Endothelial cell of umbilical vein (primary cell): ENCODE data around the gene DLGAP1. TPM values are rescaled to one million over a fixed set of nuclear protein-coding genes. Genes with fewer than 3 reads are reported as not detected.

ENCODE experiments used
- BruUV-seq: library from RNA; stranded (reverse); fragments of 400-500 nt; replicated peaks from 2 replicates; lab custom pipeline; 2021; lab: Mats Ljungman, UMichigan
- CTCF ChIA-PET: fragments of 300-600, 350-600 bp; sonication (Branson Sonifier 250); formaldehyde crosslinking; loops from one replicate; lab custom pipeline; 2021; ENCODE audit warnings: antibody characterized with exemption, inconsistent platforms; lab: Charles Lee
- POLR2A ChIA-PET: fragments of 300-600, 350-600 bp; sonication (Branson Sonifier 250); formaldehyde crosslinking; loops from one replicate; lab custom pipeline; 2021; ENCODE audit warnings: antibody characterized with exemption, inconsistent platforms; lab: Charles Lee
- DNase-seq: peaks from one replicate; pipeline ENCODE4 v3.0.0-alpha.2; 2011; ENCODE audit warnings: low read depth, low spot score
- FAIRE-seq: peaks from 2 replicates; lab custom pipeline; 2011; peaks lifted over from hg19 to GRCh38; lab: Jason Lieb, UNC
- H2AFZ ChIP-seq: 2 replicates; pipeline ENCODE4 v1.6.0; 2012; ENCODE audit warnings: low read depth, low read length, control low read depth, inconsistent platforms
- H3K27ac ChIP-seq: 2 replicates; pipeline ENCODE4 v1.5.1; 2011; ENCODE audit warnings: low read depth, mild to moderate bottlenecking, control low read depth, low read length, moderate library complexity; ENCODE audit not compliant: insufficient read depth
- H3K27me3 ChIP-seq, 2 experiments: 2 replicates each; pipeline versions ENCODE4 v1.6.0 to v1.6.1; 2011; ENCODE audit warnings: low read length in 2 of 2, mixed read lengths in 1 of 2; ENCODE audit not compliant: control insufficient read depth in 2 of 2, insufficient read depth in 2 of 2
- H3K36me3 ChIP-seq, 2 experiments: 2 replicates in 1 of 2; 3 replicates in 1 of 2; pipeline ENCODE4 v1.5.1; 2011; ENCODE audit warnings: low read length in 2 of 2, mild to moderate bottlenecking in 1 of 2, moderate library complexity in 1 of 2; ENCODE audit not compliant: control insufficient read depth in 2 of 2, insufficient read depth in 2 of 2; ENCODE audit errors: extremely low read depth in 1 of 2
- H3K4me1 ChIP-seq: 3 replicates; pipeline ENCODE4 v1.5.1; 2011; ENCODE audit warnings: mild to moderate bottlenecking, low read length; ENCODE audit not compliant: control insufficient read depth, insufficient read depth; ENCODE audit errors: extremely low read depth
- H3K4me2 ChIP-seq: 2 replicates; pipeline ENCODE4 v1.6.1; 2011; ENCODE audit warnings: low read length, control low read depth, mixed read lengths; ENCODE audit not compliant: insufficient read depth
- H3K4me3 ChIP-seq, 3 experiments: fragments of 200-600 bp in 1 of 3; sonication (generic), shearing (Covaris generic) in 1 of 3; replicated peaks in 1 of 3; 2 replicates each; pipeline ENCODE4 v1.5.1; 2011 to 2016; ENCODE audit warnings: control low read depth in 3 of 3, low read length in 3 of 3, mild to moderate bottlenecking in 2 of 3, inconsistent platforms in 1 of 3, low read depth in 1 of 3, moderate library complexity in 1 of 3; ENCODE audit not compliant: insufficient read depth in 1 of 3
- H3K79me2 ChIP-seq: 2 replicates; pipeline ENCODE4 v1.6.0; 2012; ENCODE audit warnings: low read length, inconsistent platforms; ENCODE audit not compliant: control insufficient read depth, insufficient read depth
- H3K9ac ChIP-seq: replicated peaks from 2 replicates; pipeline ENCODE3; 2011; ENCODE audit warnings: low read length, control low read depth; ENCODE audit not compliant: insufficient read depth; ENCODE audit errors: extremely low read depth
- H3K9me1 ChIP-seq: replicated peaks from 3 replicates; pipeline ENCODE4 v1.6.0; 2011; ENCODE audit warnings: mild to moderate bottlenecking, low read length; ENCODE audit not compliant: control insufficient read depth, insufficient read depth; ENCODE audit errors: extremely low read depth
- H3K9me3 ChIP-seq: replicated peaks from 2 replicates; pipeline ENCODE4 v1.5.1; 2012; ENCODE audit warnings: low read length, inconsistent platforms; ENCODE audit not compliant: control insufficient read depth, insufficient read depth
- H4K20me1 ChIP-seq: replicated peaks from 2 replicates; pipeline ENCODE3; 2011; ENCODE audit warnings: mild to moderate bottlenecking, low read length; ENCODE audit not compliant: control insufficient read depth, insufficient read depth; ENCODE audit errors: extremely low read depth
- CTCF ChIP-seq, 2 donors: IDR thresholded peaks; 1 replicate in 1 of 2; 2 replicates in 1 of 2; pipeline ENCODE4 v1.5.1; 2011; ENCODE audit warnings: low read length in 2 of 2, mild to moderate bottlenecking in 2 of 2, moderate library complexity in 2 of 2, control low read depth in 1 of 2, inconsistent platforms in 1 of 2, low read depth in 1 of 2; ENCODE audit not compliant: insufficient read depth in 1 of 2; ENCODE audit errors: extremely low read depth in 1 of 2
- EZH2 ChIP-seq: IDR thresholded peaks from 2 replicates; pipeline ENCODE4 v1.6.1; 2012; ENCODE audit warnings: borderline replicate concordance, low read depth, mild to moderate bottlenecking, moderate library complexity, low read length, inconsistent platforms; ENCODE audit not compliant: severe bottlenecking
- FOS ChIP-seq: IDR thresholded peaks from 2 replicates; pipeline ENCODE4 v1.6.1; 2011; ENCODE audit warnings: mild to moderate bottlenecking, low read length, moderate library complexity, borderline replicate concordance; ENCODE audit not compliant: insufficient read depth
- GATA2 ChIP-seq: IDR thresholded peaks from 2 replicates; pipeline ENCODE4 v1.7.0; 2011; ENCODE audit warnings: low read depth, mild to moderate bottlenecking, moderate library complexity, mixed read lengths, low read length; ENCODE audit not compliant: insufficient read length, insufficient read depth
- JUN ChIP-seq: IDR thresholded peaks from 2 replicates; pipeline ENCODE4 v1.6.1; 2011; ENCODE audit warnings: borderline replicate concordance, low read depth; ENCODE audit not compliant: insufficient read length, insufficient read depth
- MAX ChIP-seq: IDR thresholded peaks from 2 replicates; pipeline ENCODE4 v1.6.1; 2011; ENCODE audit not compliant: insufficient read depth, insufficient read length
- MYC ChIP-seq: IDR thresholded peaks from one replicate; pipeline ENCODE4 v1.6.1; 2011; ENCODE audit warnings: mild to moderate bottlenecking, low read depth, low read length
- POLR2A ChIP-seq: IDR thresholded peaks from 2 replicates; pipeline ENCODE4 v1.6.1; 2012; ENCODE audit warnings: low read depth, mild to moderate bottlenecking, control low read depth, low read length
- POLR2AphosphoS5 ChIP-seq: IDR thresholded peaks from 2 replicates; pipeline ENCODE4 v1.6.1; 2012; ENCODE audit warnings: low read depth, mild to moderate bottlenecking, control low read depth, low read length, moderate library complexity; ENCODE audit not compliant: insufficient read depth
- dilution Hi-C: fragments of 300-500 bp; cut with MboI; formaldehyde crosslinking; loops from one replicate; pipeline ENCODE4 v1.15.0; 2019; ENCODE audit warnings: low sequenced_read_pairs; ENCODE audit not compliant: extremely low pct_ligation_motif_present
- intact Hi-C: fragments of 100-400 bp; cut with micrococcal nuclease; formaldehyde crosslinking; loops from one replicate; pipeline ENCODE4 v1.10.0; 2022
- polyA plus RNA-seq, 4 experiments: library from polyadenylated mRNA; depleted of rRNA in 3 of 4; stranded (reverse) in 3 of 4; unstranded in 1 of 4; fragments of >200 nt; gene quantifications; 2 replicates each; pipeline versions ENCODE4 v1.2.1 to v1.2.3, GENCODE V29; 2011 to 2012; ENCODE audit warnings: missing spikeins in 1 of 4
- total RNA-seq: library from RNA; stranded (reverse); gene quantifications from 2 replicates; pipeline ENCODE4 v1.2.3, GENCODE V29; 2021

The DLGAP1 gene
- total and polyA plus RNA-seq, 2 donors (not counting 3 experiments of a cell fraction or from before 2014, with no cell fraction given) = 0.04 TPM; not detected in 1

- dilution Hi-C loops (loop anchor here (25.0 kb wide), 1 partner anchor 196 kb away; the partner anchor contains the start of gene MYL12B), intact Hi-C loops (no loop called here)
- Histone ChIP-seq H3K9ac (no peak overlapping the region), H4K20me1 (no peaks in the 10 kb centered on the region), H2AFZ (no peak overlapping the region), H3K4me1 (peaks cover 61% of the 10 kb centered on the region), H3K4me2 (no peak overlapping the region), H3K27ac (no peak overlapping the region), H3K9me3 (no peaks in the 10 kb centered on the region), H3K27me3 (no peaks in the 10 kb centered on the region), H3K9me1 (no peaks in the 10 kb centered on the region), H3K36me3 (peaks cover 18 to 31% of the 10 kb centered on the region in 2 experiments), H3K79me2 (peaks cover 58% of the 10 kb centered on the region), H3K4me3 (no peak overlapping the region)
- DNase-seq (no peak), FAIRE-seq (no peak)
- no TSS peak for BruUV-seq
- ChIA-PET CTCF (interaction anchor here (0.8 to 6.0 kb wide), 12 partner anchors 8 to 208 kb away, joined by 3 to 56 read pairs (median 4); no protein-coding TSS in a partner anchor), POLR2A (no interaction called here)
- TF ChIP-seq EZH2 (no peak), MAX (no peak), MYC (no peak), POLR2AphosphoS5 (no peak), POLR2A (no peak), JUN (no peak), FOS (no peak), GATA2 (no peak), CTCF (IDR thresholded peaks at IDR 0.05; ENCODE audit: extremely low read depth in 1 of 2, insufficient read depth in 1 of 2, low read depth in 1 of 2, low read length in 2 of 2) (no peak)
Measured at GRCh38 chr18:3458378-3458777, 996.7 kb downstream of the DLGAP1 start.
